ENCODE data around the gene NSMF. TPM values are rescaled to one million over a fixed set of nuclear protein-coding genes. Genes with fewer than 3 reads are reported as not detected.

NSMF gene
- total and polyA plus RNA-seq, 2 experiments from 2014 or later, result 20.3 to 103 TPM

DNA sequence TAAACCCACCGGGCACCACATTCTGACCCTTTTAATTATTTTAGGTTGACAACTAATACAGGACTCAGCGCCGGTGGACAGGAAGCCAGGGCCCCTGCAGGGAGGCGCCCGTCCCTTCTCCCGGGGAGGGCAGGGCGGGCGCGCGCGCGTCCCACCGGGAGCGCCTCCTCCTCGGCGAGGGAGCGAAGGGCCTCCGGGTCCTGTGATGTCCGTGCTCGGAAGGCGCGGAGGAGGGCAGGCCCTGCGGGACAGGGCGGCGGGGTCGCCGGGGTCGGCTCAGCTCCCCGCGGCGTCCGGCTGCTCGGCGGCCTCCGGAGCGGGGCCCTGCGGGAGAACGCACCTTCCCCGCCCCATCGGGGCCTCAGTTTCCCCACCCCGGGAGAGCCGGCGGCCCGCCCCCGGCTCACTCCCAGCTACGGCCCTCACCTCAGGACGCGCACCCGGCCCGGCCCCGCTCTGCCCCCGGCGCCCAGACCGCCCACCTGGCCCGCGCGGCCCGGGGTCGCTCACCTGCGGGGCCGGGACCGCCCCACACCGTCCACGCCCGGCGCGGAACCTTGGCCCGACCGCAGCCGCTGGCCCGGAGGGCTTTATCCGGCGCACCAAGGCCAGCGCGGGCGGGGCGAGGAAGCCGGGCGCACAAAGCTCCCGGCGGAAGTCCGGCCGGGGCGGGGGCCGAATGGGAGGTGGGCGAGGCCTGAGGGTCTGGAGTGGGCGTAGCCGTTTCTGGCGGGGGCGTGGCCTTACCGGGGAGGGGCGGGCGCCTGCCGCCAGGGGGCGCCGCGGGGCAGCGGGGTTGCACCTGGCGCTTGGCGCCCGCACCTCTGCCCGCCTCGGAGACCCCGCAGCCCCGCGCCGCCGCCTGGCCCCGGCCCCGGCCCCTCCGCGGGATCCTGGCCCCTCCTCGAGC, 36.3 kb downstream of the NSMF start, which contains the start of the genes EXD3 and NOXA1:
EXD3 (minus strand) TSS at position 559 of the 910 bp plus-strand sequence. CDS start 27,805 bp downstream, outside the sequence.
NOXA1 (plus strand) TSS at position 790 of the 910 bp plus-strand sequence. CDS start 137 bp downstream, outside the sequence.
- ATAC-seq (peak; percentile 80), DNase-seq (ENCODE audit: low spot score) (peak; percentile 97)
- Histone ChIP-seq H3K4me1 (ENCODE audit: insufficient read depth) (peaks cover 6% of the 10 kb centered on the region), H3F3A (replicated peaks; ENCODE audit: low read depth) (peaks cover 3% of the 10 kb centered on the region; the same call in 1 of the 2 replicates), H3K9me2 (ENCODE audit: insufficient read depth) (no peaks in the 10 kb centered on the region), H3K36me3 (ENCODE audit: insufficient read depth) (no peaks in the 10 kb centered on the region), H2AFZ (peak within 1 kb of the TSS; percentile 89), H4K20me1 (replicated peaks; ENCODE audit: insufficient read depth) (peaks cover 4% of the 10 kb centered on the region; the same call in 1 of the 2 replicates), H3K27ac (ENCODE audit: low read depth) (no peak within 1 kb of the TSS), H3K4me3 (peak within 1 kb of the TSS; percentile 89), H3K27me3 (ENCODE audit: insufficient read depth) (peaks cover 9% of the 10 kb centered on the region), H3K4me2 (peak within 1 kb of the TSS; percentile 97), H3K79me2 (replicated peaks; ENCODE audit: insufficient read depth) (peaks cover 25% of the 10 kb centered on the region)
- H3K4me1 Mint-ChIP-seq, result peaks cover 4% of the 10 kb centered on the region; the same call in 2 of the 3 replicates
- H3K36me3 Mint-ChIP-seq (ENCODE audit: low read depth), result no peaks in the 10 kb centered on the region; the same call in 2 of the 3 replicates
- no peak within 1 kb of the TSS for H3K27ac Mint-ChIP-seq
- TF ChIP-seq, protein P1, sequence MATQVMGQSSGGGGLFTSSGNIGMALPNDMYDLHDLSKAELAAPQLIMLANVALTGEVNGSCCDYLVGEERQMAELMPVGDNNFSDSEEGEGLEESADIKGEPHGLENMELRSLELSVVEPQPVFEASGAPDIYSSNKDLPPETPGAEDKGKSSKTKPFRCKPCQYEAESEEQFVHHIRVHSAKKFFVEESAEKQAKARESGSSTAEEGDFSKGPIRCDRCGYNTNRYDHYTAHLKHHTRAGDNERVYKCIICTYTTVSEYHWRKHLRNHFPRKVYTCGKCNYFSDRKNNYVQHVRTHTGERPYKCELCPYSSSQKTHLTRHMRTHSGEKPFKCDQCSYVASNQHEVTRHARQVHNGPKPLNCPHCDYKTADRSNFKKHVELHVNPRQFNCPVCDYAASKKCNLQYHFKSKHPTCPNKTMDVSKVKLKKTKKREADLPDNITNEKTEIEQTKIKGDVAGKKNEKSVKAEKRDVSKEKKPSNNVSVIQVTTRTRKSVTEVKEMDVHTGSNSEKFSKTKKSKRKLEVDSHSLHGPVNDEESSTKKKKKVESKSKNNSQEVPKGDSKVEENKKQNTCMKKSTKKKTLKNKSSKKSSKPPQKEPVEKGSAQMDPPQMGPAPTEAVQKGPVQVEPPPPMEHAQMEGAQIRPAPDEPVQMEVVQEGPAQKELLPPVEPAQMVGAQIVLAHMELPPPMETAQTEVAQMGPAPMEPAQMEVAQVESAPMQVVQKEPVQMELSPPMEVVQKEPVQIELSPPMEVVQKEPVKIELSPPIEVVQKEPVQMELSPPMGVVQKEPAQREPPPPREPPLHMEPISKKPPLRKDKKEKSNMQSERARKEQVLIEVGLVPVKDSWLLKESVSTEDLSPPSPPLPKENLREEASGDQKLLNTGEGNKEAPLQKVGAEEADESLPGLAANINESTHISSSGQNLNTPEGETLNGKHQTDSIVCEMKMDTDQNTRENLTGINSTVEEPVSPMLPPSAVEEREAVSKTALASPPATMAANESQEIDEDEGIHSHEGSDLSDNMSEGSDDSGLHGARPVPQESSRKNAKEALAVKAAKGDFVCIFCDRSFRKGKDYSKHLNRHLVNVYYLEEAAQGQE (IDR thresholded peaks at IDR 0.05; ENCODE audit: unreplicated experiment), result no peak
- TF ChIP-seq, protein P2, sequence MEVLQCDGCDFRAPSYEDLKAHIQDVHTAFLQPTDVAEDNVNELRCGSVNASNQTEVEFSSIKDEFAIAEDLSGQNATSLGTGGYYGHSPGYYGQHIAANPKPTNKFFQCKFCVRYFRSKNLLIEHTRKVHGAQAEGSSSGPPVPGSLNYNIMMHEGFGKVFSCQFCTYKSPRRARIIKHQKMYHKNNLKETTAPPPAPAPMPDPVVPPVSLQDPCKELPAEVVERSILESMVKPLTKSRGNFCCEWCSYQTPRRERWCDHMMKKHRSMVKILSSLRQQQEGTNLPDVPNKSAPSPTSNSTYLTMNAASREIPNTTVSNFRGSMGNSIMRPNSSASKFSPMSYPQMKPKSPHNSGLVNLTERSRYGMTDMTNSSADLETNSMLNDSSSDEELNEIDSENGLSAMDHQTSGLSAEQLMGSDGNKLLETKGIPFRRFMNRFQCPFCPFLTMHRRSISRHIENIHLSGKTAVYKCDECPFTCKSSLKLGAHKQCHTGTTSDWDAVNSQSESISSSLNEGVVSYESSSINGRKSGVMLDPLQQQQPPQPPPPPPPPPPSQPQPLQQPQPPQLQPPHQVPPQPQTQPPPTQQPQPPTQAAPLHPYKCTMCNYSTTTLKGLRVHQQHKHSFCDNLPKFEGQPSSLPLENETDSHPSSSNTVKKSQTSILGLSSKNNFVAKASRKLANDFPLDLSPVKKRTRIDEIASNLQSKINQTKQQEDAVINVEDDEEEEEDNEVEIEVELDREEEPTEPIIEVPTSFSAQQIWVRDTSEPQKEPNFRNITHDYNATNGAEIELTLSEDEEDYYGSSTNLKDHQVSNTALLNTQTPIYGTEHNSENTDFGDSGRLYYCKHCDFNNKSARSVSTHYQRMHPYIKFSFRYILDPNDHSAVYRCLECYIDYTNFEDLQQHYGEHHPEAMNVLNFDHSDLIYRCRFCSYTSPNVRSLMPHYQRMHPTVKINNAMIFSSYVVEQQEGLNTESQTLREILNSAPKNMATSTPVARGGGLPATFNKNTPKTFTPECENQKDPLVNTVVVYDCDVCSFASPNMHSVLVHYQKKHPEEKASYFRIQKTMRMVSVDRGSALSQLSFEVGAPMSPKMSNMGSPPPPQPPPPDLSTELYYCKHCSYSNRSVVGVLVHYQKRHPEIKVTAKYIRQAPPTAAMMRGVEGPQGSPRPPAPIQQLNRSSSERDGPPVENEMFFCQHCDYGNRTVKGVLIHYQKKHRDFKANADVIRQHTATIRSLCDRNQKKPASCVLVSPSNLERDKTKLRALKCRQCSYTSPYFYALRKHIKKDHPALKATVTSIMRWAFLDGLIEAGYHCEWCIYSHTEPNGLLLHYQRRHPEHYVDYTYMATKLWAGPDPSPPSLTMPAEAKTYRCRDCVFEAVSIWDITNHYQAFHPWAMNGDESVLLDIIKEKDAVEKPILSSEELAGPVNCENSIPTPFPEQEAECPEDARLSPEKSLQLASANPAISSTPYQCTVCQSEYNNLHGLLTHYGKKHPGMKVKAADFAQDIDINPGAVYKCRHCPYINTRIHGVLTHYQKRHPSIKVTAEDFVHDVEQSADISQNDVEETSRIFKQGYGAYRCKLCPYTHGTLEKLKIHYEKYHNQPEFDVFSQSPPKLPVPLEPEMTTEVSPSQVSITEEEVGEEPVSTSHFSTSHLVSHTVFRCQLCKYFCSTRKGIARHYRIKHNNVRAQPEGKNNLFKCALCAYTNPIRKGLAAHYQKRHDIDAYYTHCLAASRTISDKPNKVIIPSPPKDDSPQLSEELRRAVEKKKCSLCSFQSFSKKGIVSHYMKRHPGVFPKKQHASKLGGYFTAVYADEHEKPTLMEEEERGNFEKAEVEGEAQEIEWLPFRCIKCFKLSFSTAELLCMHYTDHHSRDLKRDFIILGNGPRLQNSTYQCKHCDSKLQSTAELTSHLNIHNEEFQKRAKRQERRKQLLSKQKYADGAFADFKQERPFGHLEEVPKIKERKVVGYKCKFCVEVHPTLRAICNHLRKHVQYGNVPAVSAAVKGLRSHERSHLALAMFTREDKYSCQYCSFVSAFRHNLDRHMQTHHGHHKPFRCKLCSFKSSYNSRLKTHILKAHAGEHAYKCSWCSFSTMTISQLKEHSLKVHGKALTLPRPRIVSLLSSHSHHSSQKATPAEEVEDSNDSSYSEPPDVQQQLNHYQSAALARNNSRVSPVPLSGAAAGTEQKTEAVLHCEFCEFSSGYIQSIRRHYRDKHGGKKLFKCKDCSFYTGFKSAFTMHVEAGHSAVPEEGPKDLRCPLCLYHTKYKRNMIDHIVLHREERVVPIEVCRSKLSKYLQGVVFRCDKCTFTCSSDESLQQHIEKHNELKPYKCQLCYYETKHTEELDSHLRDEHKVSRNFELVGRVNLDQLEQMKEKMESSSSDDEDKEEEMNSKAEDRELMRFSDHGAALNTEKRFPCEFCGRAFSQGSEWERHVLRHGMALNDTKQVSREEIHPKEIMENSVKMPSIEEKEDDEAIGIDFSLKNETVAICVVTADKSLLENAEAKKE (CRISPR knock-in tag; IDR thresholded peaks at IDR 0.05), result no peak
- TF ChIP-seq EZH2 (IDR thresholded peaks at IDR 0.05; ENCODE audit: low read depth, unreplicated experiment) (no peak), NANOG (IDR thresholded peaks at IDR 0.05; ENCODE audit: borderline replicate concordance) (no peak), ZNF114 (CRISPR knock-in tag; IDR thresholded peaks at IDR 0.05) (peak; percentile 88; the same call in 1 of the 2 replicates), JUNB (IDR thresholded peaks at IDR 0.05; ENCODE audit: unreplicated experiment) (no peak), ZNF331 (CRISPR knock-in tag; IDR thresholded peaks at IDR 0.05; ENCODE audit: low read depth) (no peak), CREB1 (CRISPR knock-in tag; IDR thresholded peaks at IDR 0.05; ENCODE audit: low read depth) (peak; percentile 67; the same call in 1 of the 2 replicates), EZH2phosphoT487 (IDR thresholded peaks at IDR 0.05; ENCODE audit: unreplicated experiment) (no peak), STAT1 (IDR thresholded peaks at IDR 0.05; ENCODE audit: unreplicated experiment) (no peak), POLR2AphosphoS5 (IDR thresholded peaks at IDR 0.05; ENCODE audit: low read depth) (peak; percentile 72)
- TF ChIP-seq, protein P3, sequence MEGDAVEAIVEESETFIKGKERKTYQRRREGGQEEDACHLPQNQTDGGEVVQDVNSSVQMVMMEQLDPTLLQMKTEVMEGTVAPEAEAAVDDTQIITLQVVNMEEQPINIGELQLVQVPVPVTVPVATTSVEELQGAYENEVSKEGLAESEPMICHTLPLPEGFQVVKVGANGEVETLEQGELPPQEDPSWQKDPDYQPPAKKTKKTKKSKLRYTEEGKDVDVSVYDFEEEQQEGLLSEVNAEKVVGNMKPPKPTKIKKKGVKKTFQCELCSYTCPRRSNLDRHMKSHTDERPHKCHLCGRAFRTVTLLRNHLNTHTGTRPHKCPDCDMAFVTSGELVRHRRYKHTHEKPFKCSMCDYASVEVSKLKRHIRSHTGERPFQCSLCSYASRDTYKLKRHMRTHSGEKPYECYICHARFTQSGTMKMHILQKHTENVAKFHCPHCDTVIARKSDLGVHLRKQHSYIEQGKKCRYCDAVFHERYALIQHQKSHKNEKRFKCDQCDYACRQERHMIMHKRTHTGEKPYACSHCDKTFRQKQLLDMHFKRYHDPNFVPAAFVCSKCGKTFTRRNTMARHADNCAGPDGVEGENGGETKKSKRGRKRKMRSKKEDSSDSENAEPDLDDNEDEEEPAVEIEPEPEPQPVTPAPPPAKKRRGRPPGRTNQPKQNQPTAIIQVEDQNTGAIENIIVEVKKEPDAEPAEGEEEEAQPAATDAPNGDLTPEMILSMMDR (conservative IDR thresholded peaks at IDR 0.05; ENCODE audit: low read depth in 2 of 2), result peak in 1 of 2 experiments; percentile 67; a peak in 2 of 4 replicates
- TF ChIP-seq, protein P4, sequence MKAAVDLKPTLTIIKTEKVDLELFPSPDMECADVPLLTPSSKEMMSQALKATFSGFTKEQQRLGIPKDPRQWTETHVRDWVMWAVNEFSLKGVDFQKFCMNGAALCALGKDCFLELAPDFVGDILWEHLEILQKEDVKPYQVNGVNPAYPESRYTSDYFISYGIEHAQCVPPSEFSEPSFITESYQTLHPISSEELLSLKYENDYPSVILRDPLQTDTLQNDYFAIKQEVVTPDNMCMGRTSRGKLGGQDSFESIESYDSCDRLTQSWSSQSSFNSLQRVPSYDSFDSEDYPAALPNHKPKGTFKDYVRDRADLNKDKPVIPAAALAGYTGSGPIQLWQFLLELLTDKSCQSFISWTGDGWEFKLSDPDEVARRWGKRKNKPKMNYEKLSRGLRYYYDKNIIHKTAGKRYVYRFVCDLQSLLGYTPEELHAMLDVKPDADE (IDR thresholded peaks at IDR 0.05), result peak; percentile 71; the same call in 1 of the 2 replicates
- H3K27me3 Mint-ChIP-seq (ENCODE audit: insufficient read depth, low read depth, poor library complexity), result peaks cover 10% of the 10 kb centered on the region
- H3K4me3 Mint-ChIP-seq, result peak within 1 kb of the TSS; percentile 86
- H3K9me3 Mint-ChIP-seq, result no peaks in the 10 kb centered on the region; the same call in 2 of the 3 replicates
